ENCODE measurements around the gene FERMT3. TPM values are rescaled to one million over a fixed set of nuclear protein-coding genes. Genes with fewer than 3 reads are reported as not detected.

FERMT3 gene
- polyA plus RNA-seq, 3 donors from 2014 or later: 181 to 297 (median 236) TPM

GRCh38 chr11:64229744-64230170 is 23.2 kb downstream of the FERMT3 start:
- Mint-ChIP-seq H3K36me3 (no peaks in the 10 kb centered on the region), H3K4me1 (peaks cover 40 to 53% of the 10 kb centered on the region in 2 donors), H3K9me3 (no peaks in the 10 kb centered on the region), H3K27ac (peak overlapping the region; percentile 82 to 94 (median 89)), H3K27me3 (ENCODE audit: low read depth in 3 of 3) (peaks cover 0 to 3% (median 2%) of the 10 kb centered on the region in 3 donors), H3K4me3 (peak overlapping the region; percentile 86 to 94 (median 87))
- DNase-seq: no peak

- peak within 1 kb of the TSS; percentile 82 to 94 (median 89) for H3K27ac Mint-ChIP-seq
- no peaks in the 10 kb centered on the region for H3K9me3 Mint-ChIP-seq
- H3K36me3 Mint-ChIP-seq: no peaks in the 10 kb centered on the region
- DNase-seq: peak; percentile 90 to 91 (median 90)
- peaks cover 38 to 51% of the 10 kb centered on the region in 2 donors for H3K4me1 Mint-ChIP-seq
- peaks cover 0 to 3% (median 2%) of the 10 kb centered on the region in 3 donors for H3K27me3 Mint-ChIP-seq (ENCODE audit: low read depth in 3 of 3)
- H3K4me3 Mint-ChIP-seq: peak within 1 kb of the TSS; percentile 86 to 94 (median 87)
Measured at GRCh38 chr11:64230171-64230984, 23.9 kb downstream of the FERMT3 start, which contains the start of gene DNAJC4. Gene DNAJC4 (plus strand): TSS chr11:64230548. CDS start chr11:64230855, 307 bp downstream.

- peaks cover 0 to 2% (median 1%) of the 10 kb centered on the region in 3 donors for H3K27me3 Mint-ChIP-seq (ENCODE audit: low read depth in 3 of 3)
Measured at GRCh38 chr11:64230985-64231365, 24.5 kb downstream of the FERMT3 start.

GRCh38 chr11:64231546-64231945 is 25.0 kb downstream of the FERMT3 start:
- DNase-seq: no peak
- H3K27me3 Mint-ChIP-seq (ENCODE audit: low read depth in 3 of 3): peaks cover 0 to 2% (median 1%) of the 10 kb centered on the region in 3 donors
- H3K4me3 Mint-ChIP-seq: peak overlapping the region; percentile 57 to 94 (median 86)
- H3K9me3 Mint-ChIP-seq: no peaks in the 10 kb centered on the region
- H3K36me3 Mint-ChIP-seq: no peaks in the 10 kb centered on the region
- H3K4me1 Mint-ChIP-seq: peaks cover 40 to 50% of the 10 kb centered on the region in 2 donors
- H3K27ac Mint-ChIP-seq: peak overlapping the region in 4 of 6 donors; percentile 34 to 83 (median 80)

More at GRCh38 chr11:64230985-64231365, 24.5 kb downstream of the FERMT3 start:
- Mint-ChIP-seq H3K4me3 (peak overlapping the region; percentile 86 to 94 (median 87)), H3K9me3 (no peaks in the 10 kb centered on the region), H3K27ac (peak overlapping the region; percentile 82 to 94 (median 89)), H3K4me1 (peaks cover 40 to 50% of the 10 kb centered on the region in 2 donors), H3K36me3 (no peaks in the 10 kb centered on the region)
- no peak for DNase-seq

- Mint-ChIP-seq H3K9me3 (no peaks in the 10 kb centered on the region), H3K27me3 (ENCODE audit: low read depth in 3 of 3) (peaks cover 0 to 1% (median 0%) of the 10 kb centered on the region in 3 donors), H3K27ac (peak overlapping the region in 4 of 6 donors; percentile 69 to 83 (median 80)), H3K36me3 (no peaks in the 10 kb centered on the region), H3K4me3 (peak overlapping the region; percentile 57 to 94 (median 79)), H3K4me1 (peaks cover 34 to 44% of the 10 kb centered on the region in 2 donors)
- DNase-seq: no peak
Measured at GRCh38 chr11:64232182-64232966, 25.9 kb downstream of the FERMT3 start.

- Mint-ChIP-seq H3K9me3 (no peaks in the 10 kb centered on the region), H3K36me3 (no peaks in the 10 kb centered on the region), H3K4me3 (peak overlapping the region; percentile 36 to 79 (median 61)), H3K27me3 (ENCODE audit: low read depth in 3 of 3) (peaks cover 0 to 1% (median 0%) of the 10 kb centered on the region in 3 donors), H3K4me1 (peaks cover 29 to 38% of the 10 kb centered on the region in 2 donors), H3K27ac (peak overlapping the region in 4 of 6 donors; percentile 36 to 82 (median 62))
- no peak for DNase-seq
Measured at GRCh38 chr11:64232967-64233315, 26.4 kb downstream of the FERMT3 start.

- H3K4me1 Mint-ChIP-seq: peaks cover 27 to 40% of the 10 kb centered on the region in 2 donors
- H3K9me3 Mint-ChIP-seq: no peaks in the 10 kb centered on the region
- H3K27me3 Mint-ChIP-seq (ENCODE audit: low read depth in 3 of 3): peaks cover 0 to 1% (median 0%) of the 10 kb centered on the region in 3 donors
- peak within 1 kb of the TSS; percentile 55 to 85 (median 80) for H3K27ac Mint-ChIP-seq
- peak within 1 kb of the TSS; percentile 76 to 82 (median 80) for H3K4me3 Mint-ChIP-seq
- no peaks in the 10 kb centered on the region for H3K36me3 Mint-ChIP-seq
- DNase-seq: peak; percentile 70 to 72 (median 71)
Measured at GRCh38 chr11:64233913-64234586, 27.5 kb downstream of the FERMT3 start, which contains the start of gene VEGFB. Gene VEGFB (plus strand): TSS chr11:64234584. CDS start chr11:64234834, 250 bp downstream.

GRCh38 chr11:64234647-64235379 is 28.3 kb downstream of the FERMT3 start:
- DNase-seq: peak; percentile 62 to 63 (median 62)
- Mint-ChIP-seq H3K4me3 (peak overlapping the region; percentile 76 to 80 (median 79)), H3K27me3 (ENCODE audit: low read depth in 3 of 3) (peaks cover 0 to 3% (median 0%) of the 10 kb centered on the region in 3 donors), H3K27ac (peak overlapping the region in 5 of 6 donors; percentile 55 to 80 (median 68)), H3K4me1 (peaks cover 19 to 33% of the 10 kb centered on the region in 2 donors), H3K9me3 (no peaks in the 10 kb centered on the region), H3K36me3 (no peaks in the 10 kb centered on the region)

- Mint-ChIP-seq H3K36me3 (no peaks in the 10 kb centered on the region), H3K27me3 (ENCODE audit: low read depth in 3 of 3) (peaks cover 1 to 5% (median 3%) of the 10 kb centered on the region in 3 donors), H3K27ac (peak overlapping the region; percentile 29 to 80 (median 70)), H3K9me3 (no peaks in the 10 kb centered on the region), H3K4me3 (peak overlapping the region; percentile 76 to 80 (median 79)), H3K4me1 (peaks cover 21 to 37% of the 10 kb centered on the region in 2 donors)
- no peak for DNase-seq
Measured at GRCh38 chr11:64235437-64236161, 29.1 kb downstream of the FERMT3 start.

- peaks cover 9 to 12% (median 10%) of the 10 kb centered on the region in 3 donors for H3K27me3 Mint-ChIP-seq (ENCODE audit: low read depth in 3 of 3)
- peak overlapping the region in 3 of 6 donors; percentile 26 to 100 (median 62) for H3K27ac Mint-ChIP-seq
- H3K9me3 Mint-ChIP-seq: no peaks in the 10 kb centered on the region
- no peak for DNase-seq
- no peaks in the 10 kb centered on the region for H3K36me3 Mint-ChIP-seq
- peaks cover 16 to 31% of the 10 kb centered on the region in 2 donors for H3K4me1 Mint-ChIP-seq
- no peak overlapping the region for H3K4me3 Mint-ChIP-seq
Measured at GRCh38 chr11:64237484-64237951, 31.0 kb downstream of the FERMT3 start.

GRCh38 chr11:64238076-64238475 is 31.6 kb downstream of the FERMT3 start:
- Mint-ChIP-seq H3K36me3 (no peaks in the 10 kb centered on the region), H3K27ac (peak overlapping the region; percentile 8 to 100 (median 84)), H3K27me3 (ENCODE audit: low read depth in 3 of 3) (peaks cover 9 to 11% (median 10%) of the 10 kb centered on the region in 3 donors), H3K9me3 (no peaks in the 10 kb centered on the region), H3K4me1 (peaks cover 16 to 31% of the 10 kb centered on the region in 2 donors), H3K4me3 (no peak overlapping the region)
- no peak for DNase-seq

- peaks cover 0 to 3% (median 0%) of the 10 kb centered on the region in 3 donors for H3K36me3 Mint-ChIP-seq
- H3K4me3 Mint-ChIP-seq: peak overlapping the region in 4 of 5 donors; percentile 17 to 33 (median 27)
- H3K27me3 Mint-ChIP-seq (ENCODE audit: low read depth in 3 of 3): peaks cover 10 to 17% (median 12%) of the 10 kb centered on the region in 3 donors
- peak overlapping the region; percentile 60 to 100 (median 87) for H3K27ac Mint-ChIP-seq
- H3K4me1 Mint-ChIP-seq: peaks cover 25 to 36% of the 10 kb centered on the region in 2 donors
- DNase-seq: no peak
- no peaks in the 10 kb centered on the region for H3K9me3 Mint-ChIP-seq
Measured at GRCh38 chr11:64238999-64239398, 32.5 kb downstream of the FERMT3 start.
